CD4-positive, alpha-beta T cell treated with Interleukin-17A for 1 hour (primary cell): Measurements from ENCODE around the gene NQO2.
"Not testable (repeated sequence)": the region's sequence is repeated elsewhere in the genome, so short reads cannot be mapped to it uniquely, and the experiment has no call there.

Experiments
- DNase-seq: peaks from one replicate; pipeline ENCODE4 v3.0.0-alpha.2; 2020

Gene NQO2

GRCh38 chr6:3016473-3017280, 17.0 kb downstream of the NQO2 start:
- no peak for DNase-seq

GRCh38 chr6:3017304-3017703, 17.6 kb downstream of the NQO2 start:
- DNase-seq: no peak

- no peak for DNase-seq
Observed at GRCh38 chr6:3019065-3019464, 19.4 kb downstream of the NQO2 start.

- no peak for DNase-seq
Observed at GRCh38 chr6:3019749-3020320, 20.1 kb downstream of the NQO2 start.

- DNase-seq: not testable (repeated sequence)
Observed at GRCh38 chr6:3020976-3021598, 21.4 kb downstream of the NQO2 start.

- DNase-seq: peak; percentile 43
Observed at GRCh38 chr6:3022765-3023662, 23.3 kb downstream of the NQO2 start.

- peak; percentile 86 for DNase-seq
Observed at GRCh38 chr6:3023663-3024483, 24.2 kb downstream of the NQO2 start.

- DNase-seq: peak; percentile 53
Observed at GRCh38 chr6:3026791-3027626, 27.3 kb downstream of the NQO2 start.

- not testable (repeated sequence) for DNase-seq
Observed at GRCh38 chr6:3028156-3028555, 28.5 kb downstream of the NQO2 start.

- no peak for DNase-seq
Observed at GRCh38 chr6:3031857-3032640, 32.4 kb downstream of the NQO2 start.

GRCh38 chr6:3032986-3033385, 33.3 kb downstream of the NQO2 start:
- no peak for DNase-seq

GRCh38 chr6:3033652-3034051, 34.0 kb downstream of the NQO2 start:
- no peak for DNase-seq

GRCh38 chr6:3035397-3035796, 35.7 kb downstream of the NQO2 start:
- DNase-seq: no peak

- no peak for DNase-seq
Observed at GRCh38 chr6:3036861-3037637, 37.4 kb downstream of the NQO2 start.

GRCh38 chr6:3037638-3038365, 38.1 kb downstream of the NQO2 start:
- DNase-seq: no peak

- DNase-seq: no peak
Observed at GRCh38 chr6:3039384-3039783, 39.7 kb downstream of the NQO2 start.

GRCh38 chr6:3041147-3041546, 41.5 kb downstream of the NQO2 start:
- no peak for DNase-seq

- no peak for DNase-seq
Observed at GRCh38 chr6:3041606-3042005, 41.9 kb downstream of the NQO2 start.

GRCh38 chr6:3045369-3045768, 45.7 kb downstream of the NQO2 start:
- DNase-seq: no peak
